ENCODE measurements around the gene CDA. TPM values are rescaled to one million over a fixed set of nuclear protein-coding genes. Genes with fewer than 3 reads are reported as not detected.

Gene CDA
- total RNA-seq, 1 experiment from 2014 or later: 0.62 TPM

DNA sequence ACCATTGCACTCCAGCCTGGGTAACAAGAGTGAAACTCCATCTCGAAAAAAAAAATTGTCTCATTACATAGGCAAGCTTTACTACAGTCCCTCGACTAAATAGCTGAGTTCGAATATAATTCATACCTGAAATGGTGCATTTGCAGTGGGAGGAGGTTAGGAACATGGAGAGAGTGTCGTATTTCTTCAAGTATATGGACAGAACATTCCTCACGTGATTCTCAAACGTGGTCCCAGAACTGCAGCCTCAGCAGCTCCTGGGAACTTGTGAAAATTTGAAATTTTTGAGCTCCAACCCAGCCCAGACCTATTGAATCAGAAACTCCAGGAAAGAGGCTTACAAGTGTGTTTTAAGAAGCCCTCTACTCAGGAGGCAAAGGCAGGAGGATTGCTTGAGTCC lies 7.2 kb downstream of the CDA start:
- intact Hi-C loops (cut with micrococcal nuclease; ENCODE audit: unreplicated experiment) (no loop called here), in situ Hi-C loops (cut with HindIII; ENCODE audit: low pct_unique_long_range_greater_than_20kb, low sequenced_read_pairs) (no loop called here)
- CTCF ChIA-PET: no interaction called here
- Histone ChIP-seq H3K27ac (ENCODE audit: low read length) (no peak overlapping the region), H3K36me3 (ENCODE audit: control insufficient read depth, insufficient read depth, low read length) (no peaks in the 10 kb centered on the region), H3K9me3 (ENCODE audit: control insufficient read depth, insufficient read depth, low read depth, low read length) (no peaks in the 10 kb centered on the region), H3K4me3 (ENCODE audit: low read depth in 2 of 2, low read length in 2 of 2) (no peak overlapping the region), H3K4me1 (ENCODE audit: control insufficient read depth, insufficient read depth, low read length) (no peaks in the 10 kb centered on the region), H3K27me3 (ENCODE audit: control insufficient read depth, insufficient read depth, low read length) (no peaks in the 10 kb centered on the region)
- POLR2A ChIA-PET: interaction anchor here (0.7 kb wide), 1 partner anchor 660 kb away, joined by 8 read pairs; no protein-coding TSS in a partner anchor
- DNase-seq (ENCODE audit: low read depth, low spot score): no peak
- no peak for ATAC-seq
- TF ChIP-seq SIN3A (IDR thresholded peaks at IDR 0.05; ENCODE audit: borderline replicate concordance, insufficient read depth, low read depth, low read length) (no peak), TCF7L2 (IDR thresholded peaks at IDR 0.05; ENCODE audit: low read depth, low read length) (no peak), POLR2AphosphoS5 (IDR thresholded peaks at IDR 0.05; ENCODE audit: low read depth, low read length) (no peak)
- TF ChIP-seq, protein P1, sequence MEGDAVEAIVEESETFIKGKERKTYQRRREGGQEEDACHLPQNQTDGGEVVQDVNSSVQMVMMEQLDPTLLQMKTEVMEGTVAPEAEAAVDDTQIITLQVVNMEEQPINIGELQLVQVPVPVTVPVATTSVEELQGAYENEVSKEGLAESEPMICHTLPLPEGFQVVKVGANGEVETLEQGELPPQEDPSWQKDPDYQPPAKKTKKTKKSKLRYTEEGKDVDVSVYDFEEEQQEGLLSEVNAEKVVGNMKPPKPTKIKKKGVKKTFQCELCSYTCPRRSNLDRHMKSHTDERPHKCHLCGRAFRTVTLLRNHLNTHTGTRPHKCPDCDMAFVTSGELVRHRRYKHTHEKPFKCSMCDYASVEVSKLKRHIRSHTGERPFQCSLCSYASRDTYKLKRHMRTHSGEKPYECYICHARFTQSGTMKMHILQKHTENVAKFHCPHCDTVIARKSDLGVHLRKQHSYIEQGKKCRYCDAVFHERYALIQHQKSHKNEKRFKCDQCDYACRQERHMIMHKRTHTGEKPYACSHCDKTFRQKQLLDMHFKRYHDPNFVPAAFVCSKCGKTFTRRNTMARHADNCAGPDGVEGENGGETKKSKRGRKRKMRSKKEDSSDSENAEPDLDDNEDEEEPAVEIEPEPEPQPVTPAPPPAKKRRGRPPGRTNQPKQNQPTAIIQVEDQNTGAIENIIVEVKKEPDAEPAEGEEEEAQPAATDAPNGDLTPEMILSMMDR (IDR thresholded peaks at IDR 0.05): no peak
- TF ChIP-seq, protein P2, sequence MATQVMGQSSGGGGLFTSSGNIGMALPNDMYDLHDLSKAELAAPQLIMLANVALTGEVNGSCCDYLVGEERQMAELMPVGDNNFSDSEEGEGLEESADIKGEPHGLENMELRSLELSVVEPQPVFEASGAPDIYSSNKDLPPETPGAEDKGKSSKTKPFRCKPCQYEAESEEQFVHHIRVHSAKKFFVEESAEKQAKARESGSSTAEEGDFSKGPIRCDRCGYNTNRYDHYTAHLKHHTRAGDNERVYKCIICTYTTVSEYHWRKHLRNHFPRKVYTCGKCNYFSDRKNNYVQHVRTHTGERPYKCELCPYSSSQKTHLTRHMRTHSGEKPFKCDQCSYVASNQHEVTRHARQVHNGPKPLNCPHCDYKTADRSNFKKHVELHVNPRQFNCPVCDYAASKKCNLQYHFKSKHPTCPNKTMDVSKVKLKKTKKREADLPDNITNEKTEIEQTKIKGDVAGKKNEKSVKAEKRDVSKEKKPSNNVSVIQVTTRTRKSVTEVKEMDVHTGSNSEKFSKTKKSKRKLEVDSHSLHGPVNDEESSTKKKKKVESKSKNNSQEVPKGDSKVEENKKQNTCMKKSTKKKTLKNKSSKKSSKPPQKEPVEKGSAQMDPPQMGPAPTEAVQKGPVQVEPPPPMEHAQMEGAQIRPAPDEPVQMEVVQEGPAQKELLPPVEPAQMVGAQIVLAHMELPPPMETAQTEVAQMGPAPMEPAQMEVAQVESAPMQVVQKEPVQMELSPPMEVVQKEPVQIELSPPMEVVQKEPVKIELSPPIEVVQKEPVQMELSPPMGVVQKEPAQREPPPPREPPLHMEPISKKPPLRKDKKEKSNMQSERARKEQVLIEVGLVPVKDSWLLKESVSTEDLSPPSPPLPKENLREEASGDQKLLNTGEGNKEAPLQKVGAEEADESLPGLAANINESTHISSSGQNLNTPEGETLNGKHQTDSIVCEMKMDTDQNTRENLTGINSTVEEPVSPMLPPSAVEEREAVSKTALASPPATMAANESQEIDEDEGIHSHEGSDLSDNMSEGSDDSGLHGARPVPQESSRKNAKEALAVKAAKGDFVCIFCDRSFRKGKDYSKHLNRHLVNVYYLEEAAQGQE (IDR thresholded peaks at IDR 0.05; ENCODE audit: insufficient read depth in 1 of 2, low read depth in 2 of 2, low read length in 1 of 2): no peak
- no TSS peak for BruUV-seq (replicated peaks)

DNA sequence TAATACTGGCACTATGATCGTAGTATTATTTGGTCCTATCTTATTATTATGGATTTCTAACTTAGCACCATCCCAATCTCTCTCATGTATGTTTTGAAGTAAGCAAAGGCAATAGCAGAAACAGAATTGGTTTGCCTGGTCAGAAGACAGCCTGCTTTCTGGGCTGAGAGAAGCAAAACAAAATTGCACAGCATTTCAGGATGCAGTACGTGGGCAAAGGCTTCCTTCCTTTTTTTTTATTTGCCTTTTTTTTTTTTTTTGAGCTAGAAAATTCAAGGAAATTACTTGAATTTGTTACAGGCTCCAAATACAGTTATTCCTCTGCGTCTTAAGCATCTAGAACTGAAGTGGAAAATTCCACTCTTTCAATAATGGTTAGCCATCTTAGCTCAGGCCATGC lies 8.8 kb downstream of the CDA start:
- ChIA-PET CTCF (no interaction called here), POLR2A (interaction anchor here (0.6 kb wide), 1 partner anchor 21 kb away, joined by 5 read pairs; no protein-coding TSS in a partner anchor)
- Histone ChIP-seq H3K36me3 (ENCODE audit: control insufficient read depth, insufficient read depth, low read length) (no peaks in the 10 kb centered on the region), H3K27ac (ENCODE audit: low read length) (no peak overlapping the region), H3K9me3 (ENCODE audit: control insufficient read depth, insufficient read depth, low read depth, low read length) (no peaks in the 10 kb centered on the region), H3K4me1 (ENCODE audit: control insufficient read depth, insufficient read depth, low read length) (no peaks in the 10 kb centered on the region), H3K27me3 (ENCODE audit: control insufficient read depth, insufficient read depth, low read length) (no peaks in the 10 kb centered on the region), H3K4me3 (ENCODE audit: low read depth in 2 of 2, low read length in 2 of 2) (no peak overlapping the region)
- intact Hi-C loops (cut with micrococcal nuclease; ENCODE audit: unreplicated experiment): no loop called here
- BruUV-seq (replicated peaks): no TSS peak
- in situ Hi-C loops (cut with HindIII; ENCODE audit: low pct_unique_long_range_greater_than_20kb, low sequenced_read_pairs): no loop called here
- DNase-seq (ENCODE audit: low read depth, low spot score): no peak
- ATAC-seq: no peak
- no peak for TF ChIP-seq POLR2AphosphoS5 (IDR thresholded peaks at IDR 0.05; ENCODE audit: low read depth, low read length)
- no peak for TF ChIP-seq SIN3A (IDR thresholded peaks at IDR 0.05; ENCODE audit: borderline replicate concordance, insufficient read depth, low read depth, low read length)
- TF ChIP-seq TCF7L2 (IDR thresholded peaks at IDR 0.05; ENCODE audit: low read depth, low read length): no peak
- TF ChIP-seq, protein P1 (IDR thresholded peaks at IDR 0.05): no peak
- TF ChIP-seq, protein P2 (IDR thresholded peaks at IDR 0.05; ENCODE audit: insufficient read depth in 1 of 2, low read depth in 2 of 2, low read length in 1 of 2): no peak

Data from Panc1 (cell line).